Upper lobe of left lung (tissue), 6 donors: ENCODE measurements around the gene HS3ST3A1. TPM values are rescaled to one million over a fixed set of nuclear protein-coding genes. Genes with fewer than 3 reads are reported as not detected.

ENCODE experiments used
- ATAC-seq, 2 donors: fragments of 200-7000 bp; cut with Tn5 transposase; one replicate each; pipeline ENCODE4 v1.9.1; 2022; ENCODE audit warnings: mild to moderate bottlenecking in 2 of 2, moderate library complexity in 2 of 2; ENCODE audit not compliant: low FRiP score in 2 of 2
- DNase-seq, 2 donors: peaks; one replicate each; pipeline ENCODE4 v3.0.0-alpha.2; 2019 to 2020
- H3K27ac ChIP-seq, 4 donors: fragments of 200-600 bp; sonication (generic); one replicate each; pipeline ENCODE4 v1.5.1; 2016 to 2019
- H3K27me3 ChIP-seq, 4 donors: fragments of 200-600 bp; sonication (generic); one replicate each; pipeline ENCODE4 v1.5.1; 2017 to 2019
- H3K36me3 ChIP-seq, 4 donors: fragments of 200-600 bp; sonication (generic); one replicate each; pipeline ENCODE4 v1.5.1; 2016 to 2019
- H3K4me1 ChIP-seq, 4 donors: fragments of 200-600 bp; sonication (generic); one replicate each; pipeline ENCODE4 v1.5.1; 2018 to 2019
- H3K4me3 ChIP-seq, 4 donors: fragments of 200-600 bp; sonication (generic); one replicate each; pipeline ENCODE4 v1.5.1; 2017 to 2019; ENCODE audit warnings: mild to moderate bottlenecking in 2 of 4, moderate library complexity in 1 of 4
- H3K9me3 ChIP-seq, 4 donors: fragments of 200-600 bp; sonication (generic); one replicate each; pipeline ENCODE4 v1.5.1; 2018 to 2019
- EP300 ChIP-seq, 4 donors: sonication (generic); formaldehyde crosslinking; IDR thresholded peaks; one replicate each; pipeline ENCODE4 v1.5.1; 2017; ENCODE audit warnings: antibody characterized with exemption in 4 of 4, control low read depth in 2 of 4
- POLR2A ChIP-seq, 4 donors: fragments of 450-650 bp; IDR thresholded peaks; one replicate each; pipeline ENCODE4 v1.5.1; 2016 to 2017; ENCODE audit warnings: antibody characterized with exemption in 4 of 4, mild to moderate bottlenecking in 2 of 4
- POLR2AphosphoS5 ChIP-seq, 2 donors: sonication (generic); formaldehyde crosslinking; IDR thresholded peaks; one replicate each; pipeline ENCODE4 v1.5.1; 2017; ENCODE audit warnings: antibody characterized with exemption in 2 of 2
- WGBS, 2 donors: methylation state at CpG; one replicate each; pipeline ENCODE4 v1.1.5; 2017 to 2018; 5-methylcytosine and 5-hydroxymethylcytosine counted together
- total RNA-seq, 6 donors: library from RNA; depleted of rRNA in 4 of 6; stranded (reverse); fragments of >200 nt in 4 of 6; gene quantifications; one replicate each; pipeline versions ENCODE4 v1.1.0 to v1.2.1, GENCODE V29; 2016 to 2021
- TF ChIP-seq, protein P1 (sequence below), 6 experiments: fragments of 450-650 bp in 4 of 6; fragments of 200-600 bp in 2 of 6; sonication (generic) in 2 of 6; IDR thresholded peaks; one replicate each; pipeline ENCODE4 v1.5.1; 2016 to 2019; ENCODE audit warnings: antibody characterized with exemption in 6 of 6
- donor health status: DM: no; HTN: no; CAD: no; lungs with moderate emphysema.
- donor health status: DM: no; HTN: yes; CAD: no; lungs with severe emphysema.

Gene HS3ST3A1
- total RNA-seq, 6 donors from 2014 or later = 1.3 to 10.5 (median 2.2) TPM

GRCh38 chr17:13581925-13582324, 19.8 kb downstream of the HS3ST3A1 start:
- H3K9me3 ChIP-seq = no peaks in the 10 kb centered on the region
- TF ChIP-seq POLR2AphosphoS5 (IDR thresholded peaks at IDR 0.05) = no peak
- TF ChIP-seq EP300 (IDR thresholded peaks at IDR 0.05) = no peak
- TF ChIP-seq, protein P1, sequence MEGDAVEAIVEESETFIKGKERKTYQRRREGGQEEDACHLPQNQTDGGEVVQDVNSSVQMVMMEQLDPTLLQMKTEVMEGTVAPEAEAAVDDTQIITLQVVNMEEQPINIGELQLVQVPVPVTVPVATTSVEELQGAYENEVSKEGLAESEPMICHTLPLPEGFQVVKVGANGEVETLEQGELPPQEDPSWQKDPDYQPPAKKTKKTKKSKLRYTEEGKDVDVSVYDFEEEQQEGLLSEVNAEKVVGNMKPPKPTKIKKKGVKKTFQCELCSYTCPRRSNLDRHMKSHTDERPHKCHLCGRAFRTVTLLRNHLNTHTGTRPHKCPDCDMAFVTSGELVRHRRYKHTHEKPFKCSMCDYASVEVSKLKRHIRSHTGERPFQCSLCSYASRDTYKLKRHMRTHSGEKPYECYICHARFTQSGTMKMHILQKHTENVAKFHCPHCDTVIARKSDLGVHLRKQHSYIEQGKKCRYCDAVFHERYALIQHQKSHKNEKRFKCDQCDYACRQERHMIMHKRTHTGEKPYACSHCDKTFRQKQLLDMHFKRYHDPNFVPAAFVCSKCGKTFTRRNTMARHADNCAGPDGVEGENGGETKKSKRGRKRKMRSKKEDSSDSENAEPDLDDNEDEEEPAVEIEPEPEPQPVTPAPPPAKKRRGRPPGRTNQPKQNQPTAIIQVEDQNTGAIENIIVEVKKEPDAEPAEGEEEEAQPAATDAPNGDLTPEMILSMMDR (IDR thresholded peaks at IDR 0.05) = no peak
- no peak for TF ChIP-seq POLR2A (IDR thresholded peaks at IDR 0.05)
- WGBS, 2 donors = 3 to 8% methylated on average over 3 of the region's 3 CpGs
- no peaks in the 10 kb centered on the region for H3K27me3 ChIP-seq
- DNase-seq (no peak), ATAC-seq (no peak)
- H3K4me1 ChIP-seq = peaks cover 0 to 3% (median 3%) of the 10 kb centered on the region in 4 donors
- H3K27ac ChIP-seq = no peak overlapping the region
- H3K4me3 ChIP-seq = no peak overlapping the region
- no peaks in the 10 kb centered on the region for H3K36me3 ChIP-seq

GRCh38 chr17:13580790-13581189, 20.9 kb downstream of the HS3ST3A1 start:
- peaks cover 0 to 3% (median 3%) of the 10 kb centered on the region in 4 donors for H3K4me1 ChIP-seq
- no peaks in the 10 kb centered on the region for H3K36me3 ChIP-seq
- ATAC-seq (no peak), DNase-seq (no peak)
- 80 to 93% methylated on average over 8 of the region's 8 CpGs for WGBS, 2 donors
- no peaks in the 10 kb centered on the region for H3K9me3 ChIP-seq
- TF ChIP-seq POLR2A (IDR thresholded peaks at IDR 0.05) = no peak
- no peak overlapping the region for H3K4me3 ChIP-seq
- no peak overlapping the region for H3K27ac ChIP-seq
- H3K27me3 ChIP-seq = no peaks in the 10 kb centered on the region

DNA sequence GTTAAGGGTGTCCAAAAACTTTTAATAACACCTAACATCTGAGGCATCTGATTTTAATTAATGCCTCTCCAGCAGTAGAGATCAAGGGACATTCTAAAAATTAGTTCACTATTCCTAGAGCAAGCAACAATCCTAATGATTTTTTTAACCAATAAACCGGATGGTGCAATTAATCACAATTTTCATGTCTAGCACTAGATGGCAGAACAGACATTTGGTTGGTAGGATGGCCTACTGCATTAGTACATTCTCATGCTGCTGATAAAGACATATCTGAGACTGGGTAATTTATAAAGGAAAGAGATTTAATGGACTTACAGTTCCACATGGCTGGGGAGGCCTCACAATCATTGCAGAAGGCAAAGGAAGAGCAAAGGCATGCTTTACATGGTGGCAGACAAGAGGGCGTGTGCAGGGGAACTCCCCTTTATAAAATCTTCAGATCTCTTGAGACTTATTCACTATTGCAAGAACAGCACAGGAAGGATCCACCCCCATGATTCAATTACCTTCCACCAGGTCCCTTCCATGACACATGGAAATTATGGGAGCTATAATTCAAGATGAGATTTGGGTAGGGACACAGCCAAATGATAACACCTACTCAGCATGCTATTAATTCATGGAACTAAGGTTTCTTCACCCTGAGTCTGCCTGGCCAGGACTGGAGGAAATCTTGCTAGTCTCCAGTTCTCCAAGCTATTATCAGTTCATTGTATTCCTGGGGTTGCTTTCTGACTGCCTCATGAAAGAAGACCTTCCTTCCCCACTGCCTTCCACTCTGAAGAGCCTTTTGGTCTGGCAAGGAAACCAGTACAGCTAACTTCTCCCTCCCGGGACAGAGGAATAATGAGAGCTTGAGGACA, 24.8 kb downstream of the HS3ST3A1 start:
- H3K4me3 ChIP-seq = no peak overlapping the region
- H3K27ac ChIP-seq = no peak overlapping the region
- no peaks in the 10 kb centered on the region for H3K9me3 ChIP-seq
- H3K27me3 ChIP-seq = no peaks in the 10 kb centered on the region
- ATAC-seq (no peak), DNase-seq (no peak)
- H3K4me1 ChIP-seq = peaks cover 0 to 3% (median 0%) of the 10 kb centered on the region in 4 donors
- TF ChIP-seq, protein P1 (IDR thresholded peaks at IDR 0.05) = no peak
- TF ChIP-seq POLR2A (IDR thresholded peaks at IDR 0.05) (no peak), EP300 (IDR thresholded peaks at IDR 0.05) (no peak), POLR2AphosphoS5 (IDR thresholded peaks at IDR 0.05) (no peak)
- 84% methylated on average over 3 of the region's 3 CpGs for WGBS, 2 donors
- H3K36me3 ChIP-seq = no peaks in the 10 kb centered on the region

GRCh38 chr17:13575922-13576419, 25.8 kb downstream of the HS3ST3A1 start:
- Histone ChIP-seq H3K27ac (no peak overlapping the region), H3K36me3 (no peaks in the 10 kb centered on the region), H3K4me3 (no peak overlapping the region), H3K27me3 (no peaks in the 10 kb centered on the region), H3K4me1 (no peaks in the 10 kb centered on the region), H3K9me3 (no peaks in the 10 kb centered on the region)
- 53 to 70% methylated on average over 6 of the region's 6 CpGs for WGBS, 2 donors
- ATAC-seq = no peak
- TF ChIP-seq POLR2A (IDR thresholded peaks at IDR 0.05) (no peak), EP300 (IDR thresholded peaks at IDR 0.05) (no peak), POLR2AphosphoS5 (IDR thresholded peaks at IDR 0.05) (no peak)
- TF ChIP-seq, protein P1 (IDR thresholded peaks at IDR 0.05) = no peak
- no peak for DNase-seq

GRCh38 chr17:13575466-13575865, 26.3 kb downstream of the HS3ST3A1 start:
- Histone ChIP-seq H3K36me3 (no peaks in the 10 kb centered on the region), H3K4me3 (no peak overlapping the region), H3K27me3 (no peaks in the 10 kb centered on the region), H3K9me3 (no peaks in the 10 kb centered on the region), H3K4me1 (no peaks in the 10 kb centered on the region), H3K27ac (no peak overlapping the region)
- 46 to 69% methylated on average over 2 of the region's 2 CpGs for WGBS, 2 donors
- no peak for TF ChIP-seq POLR2AphosphoS5 (IDR thresholded peaks at IDR 0.05)
- TF ChIP-seq POLR2A (IDR thresholded peaks at IDR 0.05) = no peak
- no peak for TF ChIP-seq EP300 (IDR thresholded peaks at IDR 0.05)
- TF ChIP-seq, protein P1 (IDR thresholded peaks at IDR 0.05) = no peak
- no peak for DNase-seq
- no peak for ATAC-seq
